GM12891 (cell line): ENCODE data around the gene BANF2.
A peak's percentile ranks its signal among the peaks of the same experiment; 100 is the strongest.

Experiments
- DNase-seq: peaks from one replicate; pipeline ENCODE4 v3.0.0; 2011; ENCODE audit warnings: low spot score; ENCODE audit not compliant: insufficient read length
- FAIRE-seq: peaks from 2 replicates; lab custom pipeline; 2011; peaks lifted over from hg19 to GRCh38; lab: Jason Lieb, UNC
- PAX5 ChIP-seq: IDR thresholded peaks from 2 replicates; pipeline ENCODE4 v1.6.1; 2011; ENCODE audit warnings: low read length, moderate library complexity, mild to moderate bottlenecking; ENCODE audit not compliant: insufficient read depth, severe bottlenecking
- POLR2A ChIP-seq: IDR thresholded peaks from 2 replicates; pipeline ENCODE4 v1.6.1; 2011; ENCODE audit warnings: low read depth, low read length, control low read depth
- POLR2AphosphoS5 ChIP-seq: IDR thresholded peaks from 2 replicates; pipeline ENCODE4 v1.6.1; 2011; ENCODE audit warnings: low read depth, low read length, control low read depth
- POU2F2 ChIP-seq: IDR thresholded peaks from 2 replicates; pipeline ENCODE4 v1.6.1; 2011; ENCODE audit warnings: low read depth, mild to moderate bottlenecking, control low read depth, low read length, moderate library complexity
- SPI1 ChIP-seq: IDR thresholded peaks from 2 replicates; pipeline ENCODE4 v1.6.1; 2011; ENCODE audit warnings: low read depth, low read length, control low read depth
- TAF1 ChIP-seq: IDR thresholded peaks from 2 replicates; pipeline ENCODE4 v1.6.1; 2011; ENCODE audit warnings: low read depth, low read length, control low read depth

The BANF2 gene

GRCh38 chr20:17674722-17675518 is 24.8 kb upstream of the BANF2 start:
- FAIRE-seq (no peak), DNase-seq (no peak)

GRCh38 chr20:17675519-17676377 is 24.0 kb upstream of the BANF2 start:
- no peak for TF ChIP-seq POU2F2
- no peak for TF ChIP-seq TAF1
- TF ChIP-seq POLR2A = no peak
- TF ChIP-seq POLR2AphosphoS5 = no peak
- TF ChIP-seq PAX5 = no peak
- no peak for TF ChIP-seq SPI1
- no peak for DNase-seq
- FAIRE-seq = no peak

More at GRCh38 chr20:17674722-17675518, 24.8 kb upstream of the BANF2 start:
- TF ChIP-seq POLR2AphosphoS5 = no peak
- no peak for TF ChIP-seq TAF1
- TF ChIP-seq POU2F2 = no peak
- TF ChIP-seq PAX5 = no peak
- no peak; the same call in 1 of the 2 replicates for TF ChIP-seq POLR2A

GRCh38 chr20:17676378-17676759 is 23.4 kb upstream of the BANF2 start:
- TF ChIP-seq POLR2A (no peak), SPI1 (no peak), POU2F2 (no peak), PAX5 (no peak)

GRCh38 chr20:17676942-17677341 is 22.8 kb upstream of the BANF2 start:
- TF ChIP-seq POLR2A (no peak), SPI1 (no peak), TAF1 (no peak), POLR2AphosphoS5 (no peak), PAX5 (no peak), POU2F2 (no peak)
- FAIRE-seq (no peak), DNase-seq (no peak)

More at GRCh38 chr20:17676378-17676759, 23.4 kb upstream of the BANF2 start:
- FAIRE-seq (peak; percentile 28), DNase-seq (no peak)

GRCh38 chr20:17678295-17678694 is 21.5 kb upstream of the BANF2 start:
- DNase-seq (no peak), FAIRE-seq (peak; percentile 71)
- TF ChIP-seq POLR2AphosphoS5 = no peak
- no peak for TF ChIP-seq POU2F2
- TF ChIP-seq PAX5 = no peak
- no peak for TF ChIP-seq POLR2A
- no peak for TF ChIP-seq SPI1
- no peak for TF ChIP-seq TAF1

- TF ChIP-seq SPI1 (no peak), PAX5 (no peak), POLR2A (no peak), POU2F2 (no peak), POLR2AphosphoS5 (no peak), TAF1 (no peak)
- no peak for DNase-seq
- no peak for FAIRE-seq
Observed at GRCh38 chr20:17678886-17679285, 20.9 kb upstream of the BANF2 start.

GRCh38 chr20:17679941-17680835 is 19.6 kb upstream of the BANF2 start:
- DNase-seq = no peak
- TF ChIP-seq POU2F2 (no peak), POLR2A (no peak), PAX5 (no peak), TAF1 (no peak), SPI1 (0 out of 2 replicates have a peak, but pooled peaks have one; percentile 6)
- peak; percentile 5 for FAIRE-seq

- peak; percentile 90 for DNase-seq
- FAIRE-seq = peak; percentile 88
- no peak for TF ChIP-seq SPI1
- TF ChIP-seq TAF1 = no peak
Observed at GRCh38 chr20:17680836-17681725, 18.7 kb upstream of the BANF2 start.

- no peak for TF ChIP-seq SPI1
- TF ChIP-seq TAF1 = no peak
- TF ChIP-seq POLR2AphosphoS5 = no peak
- TF ChIP-seq PAX5 = no peak
- TF ChIP-seq POU2F2 = no peak
- no peak for TF ChIP-seq POLR2A
- DNase-seq (no peak), FAIRE-seq (no peak)
Observed at GRCh38 chr20:17681726-17682102, 18.1 kb upstream of the BANF2 start.
